Body of pancreas (tissue), 4 donors: Measurements from ENCODE around the gene AGA. TPM values are rescaled to one million over a fixed set of nuclear protein-coding genes. Genes with fewer than 3 reads are reported as not detected.

Experiments
- ATAC-seq: fragments of 150-250 bp; one replicate; pipeline ENCODE4 v1.9.1; 2016
- DNase-seq, 4 donors: peaks; one replicate each; pipeline ENCODE4 v3.0.0-alpha.2; 2019
- H3K27ac ChIP-seq, 4 donors: fragments of 200-600 bp; sonication (generic); 1 replicate in 3 of 4; 2 replicates in 1 of 4; pipeline versions ENCODE4 v1.5.1 to v1.6.1; 2016 to 2019; ENCODE audit warnings: mild to moderate bottlenecking in 1 of 4, mixed read lengths in 1 of 4, moderate library complexity in 1 of 4
- H3K27me3 ChIP-seq, 2 donors: fragments of 200-600 bp; sonication (generic); one replicate each; pipeline ENCODE4 v1.6.0; 2016; ENCODE audit warnings: mild to moderate bottlenecking in 1 of 2
- H3K36me3 ChIP-seq, 2 donors: fragments of 200-600 bp; sonication (generic); replicated peaks in 1 of 2; 2 replicates each; pipeline ENCODE4 v1.5.1; 2016; ENCODE audit warnings: low read depth in 2 of 2; ENCODE audit not compliant: insufficient read depth in 1 of 2
- H3K4me1 ChIP-seq: fragments of 200-600 bp; sonication (generic); one replicate; pipeline ENCODE4 v1.6.0; 2016
- H3K4me3 ChIP-seq, 2 donors: fragments of 200-600 bp; sonication (generic); 1 replicate in 1 of 2; 2 replicates in 1 of 2; pipeline ENCODE4 v1.5.1; 2016 to 2019
- H3K9me3 ChIP-seq, 3 donors: fragments of 200-600 bp; sonication (generic); 1 replicate in 2 of 3; 2 replicates in 1 of 3; pipeline ENCODE4 v1.5.1; 2016
- POLR2A ChIP-seq, 3 donors: fragments of 450-650 bp; IDR thresholded peaks; one replicate each; pipeline ENCODE4 v1.6.1; 2016; ENCODE audit warnings: antibody characterized with exemption in 3 of 3, mild to moderate bottlenecking in 2 of 3
- WGBS, 2 donors: methylation state at CpG; one replicate each; pipeline ENCODE4 v1.1.5; 2017; 5-methylcytosine and 5-hydroxymethylcytosine counted together
- intact Hi-C: fragments of 100-400 bp; cut with DNase I; formaldehyde crosslinking; loops from one replicate; pipeline ENCODE4 v1.15.1; 2023
- total RNA-seq, 2 donors: library from RNA; depleted of rRNA; stranded (reverse); fragments of >200 nt; gene quantifications; one replicate each; pipeline ENCODE4 v1.1.0, GENCODE V29; 2016
- TF ChIP-seq, protein P1 (sequence below), 7 experiments: fragments of 450-650 bp in 4 of 7; fragments of 200-600 bp in 3 of 7; sonication (generic) in 3 of 7; IDR thresholded peaks; one replicate each; pipeline ENCODE4 v1.5.1; 2016 to 2019; ENCODE audit warnings: antibody characterized with exemption in 7 of 7

The AGA gene
- total RNA-seq, 2 donors from 2014 or later: 10.4 to 15.2 TPM

DNA sequence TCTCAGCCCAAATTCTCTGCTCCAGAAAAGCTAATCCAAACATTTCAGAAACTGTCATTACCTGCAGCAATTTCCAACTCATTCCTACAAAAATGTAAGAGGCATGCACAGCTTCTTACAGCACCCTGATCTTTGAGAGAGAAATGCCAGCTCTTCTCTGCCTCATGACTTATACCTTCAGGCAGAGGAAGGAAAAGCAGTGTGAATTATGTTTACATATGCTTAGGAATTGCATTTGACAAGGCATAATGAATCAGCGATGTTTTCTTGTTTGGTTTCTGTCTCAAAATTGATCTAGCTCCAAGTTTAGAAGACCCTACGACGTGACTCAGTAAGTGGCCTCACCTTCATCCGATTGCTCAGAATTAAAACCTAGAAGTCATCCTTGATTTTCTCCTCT, 21.8 kb upstream of the AGA start:
- Histone ChIP-seq H3K36me3 (no peaks in the 10 kb centered on the region), H3K27ac (no peak overlapping the region), H3K27me3 (no peaks in the 10 kb centered on the region), H3K4me3 (no peak overlapping the region), H3K9me3 (no peaks in the 10 kb centered on the region), H3K4me1 (no peaks in the 10 kb centered on the region)
- TF ChIP-seq, protein P1, sequence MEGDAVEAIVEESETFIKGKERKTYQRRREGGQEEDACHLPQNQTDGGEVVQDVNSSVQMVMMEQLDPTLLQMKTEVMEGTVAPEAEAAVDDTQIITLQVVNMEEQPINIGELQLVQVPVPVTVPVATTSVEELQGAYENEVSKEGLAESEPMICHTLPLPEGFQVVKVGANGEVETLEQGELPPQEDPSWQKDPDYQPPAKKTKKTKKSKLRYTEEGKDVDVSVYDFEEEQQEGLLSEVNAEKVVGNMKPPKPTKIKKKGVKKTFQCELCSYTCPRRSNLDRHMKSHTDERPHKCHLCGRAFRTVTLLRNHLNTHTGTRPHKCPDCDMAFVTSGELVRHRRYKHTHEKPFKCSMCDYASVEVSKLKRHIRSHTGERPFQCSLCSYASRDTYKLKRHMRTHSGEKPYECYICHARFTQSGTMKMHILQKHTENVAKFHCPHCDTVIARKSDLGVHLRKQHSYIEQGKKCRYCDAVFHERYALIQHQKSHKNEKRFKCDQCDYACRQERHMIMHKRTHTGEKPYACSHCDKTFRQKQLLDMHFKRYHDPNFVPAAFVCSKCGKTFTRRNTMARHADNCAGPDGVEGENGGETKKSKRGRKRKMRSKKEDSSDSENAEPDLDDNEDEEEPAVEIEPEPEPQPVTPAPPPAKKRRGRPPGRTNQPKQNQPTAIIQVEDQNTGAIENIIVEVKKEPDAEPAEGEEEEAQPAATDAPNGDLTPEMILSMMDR (IDR thresholded peaks at IDR 0.05): no peak
- no peak for TF ChIP-seq POLR2A (IDR thresholded peaks at IDR 0.05)
- intact Hi-C loops: no loop called here
- ATAC-seq (no peak), DNase-seq (no peak)
- WGBS, 2 donors: 87 to 93% methylated on average over 4 of the region's 4 CpGs

GRCh38 chr4:177461606-177462005, 19.4 kb upstream of the AGA start:
- no peak overlapping the region for H3K4me3 ChIP-seq
- no peak for TF ChIP-seq POLR2A (IDR thresholded peaks at IDR 0.05)
- TF ChIP-seq, protein P1 (IDR thresholded peaks at IDR 0.05): no peak
- no peak for ATAC-seq
- no peaks in the 10 kb centered on the region for H3K27me3 ChIP-seq
- 83 to 87% methylated on average over 5 of the region's 5 CpGs for WGBS, 2 donors
- H3K27ac ChIP-seq: no peak overlapping the region
- H3K9me3 ChIP-seq: no peaks in the 10 kb centered on the region
- DNase-seq: no peak
- no peaks in the 10 kb centered on the region for H3K4me1 ChIP-seq
- H3K36me3 ChIP-seq: no peaks in the 10 kb centered on the region
- intact Hi-C loops: no loop called here

- Histone ChIP-seq H3K9me3 (no peaks in the 10 kb centered on the region), H3K4me1 (no peaks in the 10 kb centered on the region), H3K4me3 (no peak overlapping the region), H3K36me3 (no peaks in the 10 kb centered on the region), H3K27me3 (no peaks in the 10 kb centered on the region), H3K27ac (no peak overlapping the region)
- intact Hi-C loops: no loop called here
- TF ChIP-seq, protein P1 (IDR thresholded peaks at IDR 0.05): no peak
- TF ChIP-seq POLR2A (IDR thresholded peaks at IDR 0.05): no peak
- DNase-seq (no peak), ATAC-seq (no peak)
- WGBS, 2 donors: 71 to 75% methylated on average over 2 of the region's 2 CpGs
These were observed 18.2 kb upstream of the AGA start for GRCh38 chr4:177460460-177460859.

DNA sequence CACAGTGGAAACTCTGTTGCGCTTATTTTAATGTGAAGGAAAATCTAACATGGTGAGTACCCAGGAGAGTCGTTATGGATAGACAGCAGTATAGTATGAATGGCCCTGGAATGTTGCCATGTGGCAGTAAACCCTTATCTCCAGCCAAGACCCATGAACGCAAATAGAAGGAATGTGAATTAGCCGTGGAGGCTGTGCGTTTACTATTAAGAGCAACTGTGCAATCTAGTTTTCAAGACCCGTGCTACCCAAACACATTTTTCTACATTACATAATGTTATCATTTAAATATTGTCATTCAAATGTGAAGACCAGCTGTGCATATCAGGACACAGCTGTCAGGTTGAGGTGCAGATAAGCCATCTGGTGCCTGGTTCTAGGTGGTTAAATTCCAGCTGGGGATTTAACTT, 13.3 kb upstream of the AGA start:
- Histone ChIP-seq H3K27me3 (no peaks in the 10 kb centered on the region), H3K27ac (no peak overlapping the region), H3K4me1 (no peaks in the 10 kb centered on the region), H3K4me3 (no peak overlapping the region), H3K9me3 (no peaks in the 10 kb centered on the region), H3K36me3 (no peaks in the 10 kb centered on the region)
- WGBS, 2 donors: 30 to 31% methylated on average over 6 of the region's 6 CpGs
- DNase-seq (no peak), ATAC-seq (no peak)
- TF ChIP-seq, protein P1 (IDR thresholded peaks at IDR 0.05): no peak
- no peak for TF ChIP-seq POLR2A (IDR thresholded peaks at IDR 0.05)
- intact Hi-C loops: no loop called here

DNA sequence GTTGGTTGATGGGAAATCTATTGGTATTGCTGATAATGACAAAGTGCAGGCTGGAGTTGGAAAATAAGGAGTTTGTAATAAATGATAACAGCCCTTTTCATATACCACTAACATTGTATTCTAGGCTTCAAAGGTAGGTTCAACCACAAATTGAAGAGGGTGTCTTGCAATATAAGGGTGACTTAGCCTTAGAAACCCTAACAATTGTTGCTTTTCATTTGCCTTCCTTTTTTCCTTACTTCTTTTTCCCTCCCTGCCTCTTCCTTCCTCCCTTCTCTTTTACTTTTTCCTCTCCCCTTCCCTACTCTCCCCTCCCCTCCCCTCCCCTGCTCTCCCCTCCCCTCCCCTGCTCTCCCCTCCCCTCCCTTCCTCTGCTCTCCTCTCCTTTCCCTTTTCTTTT, 10.9 kb upstream of the AGA start:
- Histone ChIP-seq H3K9me3 (no peaks in the 10 kb centered on the region), H3K27me3 (no peaks in the 10 kb centered on the region), H3K4me3 (no peak overlapping the region), H3K27ac (no peak overlapping the region), H3K4me1 (no peaks in the 10 kb centered on the region), H3K36me3 (no peaks in the 10 kb centered on the region)
- DNase-seq (no peak), ATAC-seq (no peak)
- intact Hi-C loops: no loop called here
- no peak for TF ChIP-seq POLR2A (IDR thresholded peaks at IDR 0.05)
- TF ChIP-seq, protein P1 (IDR thresholded peaks at IDR 0.05): no peak
